GM18909 (cell line): ENCODE results near the gene VRK1.

Experiments used
- ATAC-seq: cut with Tn5 transposase; IDR thresholded peaks from one replicate; pipeline ENCODE4 v1.9.1; 2021; ENCODE audit warnings: mild to moderate bottlenecking; ENCODE audit not compliant: unreplicated experiment, poor library complexity

VRK1 gene

GRCh38 chr14:96817750-96818666 is 20.8 kb downstream of the VRK1 start:
- no peak for ATAC-seq

- ATAC-seq: no peak
These were observed 24.3 kb downstream of the VRK1 start for GRCh38 chr14:96821501-96821900.

GRCh38 chr14:96823652-96824051 is 26.5 kb downstream of the VRK1 start:
- no peak for ATAC-seq

- ATAC-seq: no peak
These were observed 27.1 kb downstream of the VRK1 start for GRCh38 chr14:96824283-96824682.

GRCh38 chr14:96826818-96827217 is 29.6 kb downstream of the VRK1 start:
- ATAC-seq: no peak

DNA sequence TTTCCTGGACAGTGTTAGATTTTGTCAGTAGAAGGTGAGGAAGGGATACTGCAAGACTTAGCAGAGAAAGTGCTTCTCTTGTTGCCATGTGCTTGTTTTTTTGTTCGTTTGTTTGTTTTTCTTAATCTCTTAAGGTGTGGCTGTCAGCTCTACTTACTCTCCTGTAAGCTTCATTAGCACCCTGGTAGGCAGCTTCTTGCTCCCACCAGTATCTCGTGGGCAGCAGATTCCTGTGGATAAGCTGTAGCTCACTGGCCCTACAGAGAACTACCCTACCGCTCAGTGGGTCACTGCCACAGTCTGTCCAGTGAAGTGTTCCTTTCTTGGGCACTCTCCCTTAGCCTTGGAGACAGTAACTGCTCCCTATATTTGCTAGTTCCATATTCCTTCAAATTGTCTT is 30.1 kb downstream of the VRK1 start:
- no peak for ATAC-seq

DNA sequence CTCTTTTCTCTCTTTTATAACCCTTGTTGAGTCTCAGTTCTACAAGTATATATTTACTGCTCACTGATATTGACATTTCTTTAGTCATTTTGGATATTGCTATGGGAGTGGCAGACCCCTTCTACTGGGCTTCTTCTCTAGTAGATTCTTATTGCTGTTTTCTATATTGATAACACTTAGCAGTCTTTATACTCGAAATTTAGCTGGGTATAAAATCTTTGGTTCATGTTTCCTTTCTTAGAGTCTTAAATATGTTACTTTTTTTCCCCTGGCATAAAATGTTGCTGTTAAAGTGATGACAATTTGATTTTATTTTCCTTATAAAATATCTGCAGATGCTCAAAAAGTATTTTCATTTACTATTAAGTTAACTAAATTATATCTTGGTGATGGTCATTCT is 32.6 kb downstream of the VRK1 start:
- ATAC-seq: no peak

- no peak for ATAC-seq
These were observed 33.8 kb downstream of the VRK1 start for GRCh38 chr14:96830946-96831345.

DNA sequence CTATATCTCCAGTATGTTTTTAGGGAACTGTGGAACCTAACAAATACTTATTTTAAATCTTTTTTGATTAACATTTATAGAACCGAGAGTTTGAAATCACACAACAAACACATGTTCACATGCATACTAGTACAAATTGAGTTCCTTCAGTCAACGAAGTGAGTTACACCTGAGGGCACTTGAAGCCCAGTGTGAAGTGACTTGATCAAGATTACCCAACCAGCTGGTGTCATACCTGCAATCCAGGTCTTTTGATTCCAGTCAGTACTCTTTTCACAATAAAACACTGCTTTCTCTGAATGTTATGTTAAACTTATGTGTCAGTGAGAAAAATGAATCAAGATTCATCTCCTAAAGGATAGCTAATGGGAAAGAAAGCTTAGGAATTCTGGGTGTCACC is 35.2 kb downstream of the VRK1 start:
- ATAC-seq: no peak

DNA sequence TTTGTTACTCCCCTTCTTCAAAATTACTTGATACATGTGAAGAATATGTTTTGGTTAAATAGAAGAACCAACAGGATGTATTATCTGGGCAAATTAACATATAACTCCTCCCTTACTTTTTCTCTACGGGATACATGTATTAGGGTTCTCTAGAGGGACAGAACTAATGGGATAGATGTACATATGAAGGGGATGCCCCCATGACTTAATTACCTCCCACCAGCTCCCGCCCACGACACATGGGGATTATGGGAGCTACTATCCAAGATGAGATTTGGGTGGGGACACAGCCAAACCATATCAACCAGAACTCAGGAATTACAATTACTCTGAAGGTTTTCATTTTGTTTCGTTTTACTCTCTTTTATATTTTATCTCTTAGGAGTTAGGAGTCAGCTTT is 41.3 kb downstream of the VRK1 start:
- no peak for ATAC-seq

DNA sequence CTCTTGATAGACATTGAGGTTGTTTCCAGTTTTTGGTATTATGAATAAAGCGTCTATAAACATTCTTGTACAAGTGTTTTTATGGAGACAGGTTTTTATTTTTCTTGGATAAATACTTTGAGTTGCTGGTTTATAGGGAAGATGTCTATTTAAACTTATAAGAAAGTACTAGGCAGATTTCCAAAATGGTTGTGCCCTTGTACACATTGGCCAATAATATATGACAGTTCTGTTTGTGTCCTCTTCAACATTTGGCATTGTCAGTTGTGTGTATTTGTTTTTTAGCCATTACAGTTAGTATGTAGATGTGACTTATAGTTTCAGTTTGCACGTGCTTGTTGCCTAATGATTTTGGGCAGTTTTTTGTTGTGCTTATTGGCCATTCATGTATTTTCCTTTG is 42.1 kb downstream of the VRK1 start:
- no peak for ATAC-seq

DNA sequence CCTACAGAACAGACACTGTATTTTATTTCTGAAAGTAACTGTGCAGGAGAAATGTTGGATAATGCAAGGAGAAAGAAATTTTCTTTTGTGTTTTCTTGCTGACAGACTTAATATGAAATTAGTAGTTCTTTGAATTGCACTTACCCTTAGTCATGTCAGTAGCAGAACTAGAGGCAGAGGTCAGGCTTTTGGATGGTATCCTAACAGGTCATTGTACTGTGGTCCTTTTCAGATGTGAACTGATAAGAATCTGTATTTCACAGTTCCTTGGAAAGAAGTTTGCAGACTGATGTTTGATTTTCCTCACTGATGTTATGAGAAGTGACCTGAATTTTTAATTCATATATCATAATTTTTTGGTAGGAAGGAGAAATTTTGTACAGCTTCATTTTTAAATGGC is 46.0 kb downstream of the VRK1 start:
- no peak for ATAC-seq

DNA sequence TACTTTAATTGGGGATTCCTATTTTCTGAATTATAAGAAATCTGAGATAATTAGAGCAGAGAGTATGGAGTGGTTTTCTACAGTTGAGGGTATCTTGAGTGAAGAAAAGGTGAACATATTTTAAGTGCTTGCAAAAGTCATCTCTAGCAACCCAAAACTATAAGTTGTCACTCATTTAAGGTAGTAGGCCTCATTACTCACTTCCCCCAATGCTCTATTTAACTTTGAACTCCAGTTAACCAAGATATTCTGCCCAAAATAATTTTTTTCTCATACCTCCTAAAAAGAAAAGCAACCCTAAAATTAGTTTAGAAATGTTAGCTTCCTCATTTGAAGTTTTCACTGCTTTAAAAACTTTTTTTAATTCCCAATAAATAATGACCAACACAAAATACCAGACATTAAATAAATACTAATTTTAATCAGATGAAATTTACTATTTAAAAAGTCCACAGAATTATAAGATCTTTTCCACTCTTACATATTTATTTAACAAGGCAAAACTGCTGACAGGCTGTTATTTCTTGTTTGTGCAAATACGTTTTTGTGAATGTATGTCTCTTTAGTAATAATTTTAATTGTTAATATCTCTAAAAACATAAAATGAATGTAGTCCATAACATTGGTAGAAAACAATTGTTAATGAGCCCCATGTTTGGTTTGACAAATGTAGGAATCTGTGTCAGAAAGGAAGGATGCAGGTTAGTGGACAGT is 47.8 kb downstream of the VRK1 start:
- no peak for ATAC-seq

- ATAC-seq: no peak
These were observed 50.3 kb downstream of the VRK1 start for GRCh38 chr14:96847451-96847850.

DNA sequence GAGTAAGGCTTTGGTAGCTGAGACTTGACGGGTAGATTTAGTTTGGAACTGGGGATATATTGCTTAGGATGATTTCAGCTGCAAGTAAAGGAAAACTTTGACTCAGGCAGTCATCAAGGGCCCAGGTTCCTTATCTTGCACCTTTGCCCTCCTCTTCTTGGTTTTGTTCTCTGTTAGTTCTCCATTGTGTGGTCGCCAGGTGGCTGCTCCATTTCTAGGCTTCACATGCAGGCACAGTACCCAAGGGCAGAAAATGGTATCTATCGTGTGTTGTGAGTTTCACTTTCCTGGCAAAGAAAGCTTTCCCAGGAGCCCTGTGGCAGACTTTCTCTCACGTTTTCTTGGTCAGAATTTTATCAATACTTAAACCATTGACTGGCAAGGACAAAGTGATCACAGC is 50.8 kb downstream of the VRK1 start:
- no peak for ATAC-seq

DNA sequence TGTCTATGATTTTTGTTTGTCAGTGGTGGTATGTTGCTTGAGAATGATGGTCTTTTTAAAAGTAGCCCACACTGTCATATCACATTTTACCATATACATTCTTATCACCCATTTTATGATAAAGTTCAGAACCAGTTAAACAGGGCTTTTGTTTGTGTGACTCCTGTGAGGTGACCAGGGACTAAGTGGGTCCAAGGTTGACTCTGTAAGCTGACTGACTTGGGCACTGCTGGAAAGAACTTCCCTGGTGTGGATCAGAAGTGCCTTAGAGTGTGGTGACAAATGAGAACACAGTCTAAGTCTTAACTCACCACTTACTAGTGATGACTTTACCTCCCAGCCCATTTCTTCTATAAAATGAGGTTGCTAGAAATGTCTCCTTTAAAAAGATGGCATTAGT is 52.6 kb downstream of the VRK1 start:
- ATAC-seq: no peak

DNA sequence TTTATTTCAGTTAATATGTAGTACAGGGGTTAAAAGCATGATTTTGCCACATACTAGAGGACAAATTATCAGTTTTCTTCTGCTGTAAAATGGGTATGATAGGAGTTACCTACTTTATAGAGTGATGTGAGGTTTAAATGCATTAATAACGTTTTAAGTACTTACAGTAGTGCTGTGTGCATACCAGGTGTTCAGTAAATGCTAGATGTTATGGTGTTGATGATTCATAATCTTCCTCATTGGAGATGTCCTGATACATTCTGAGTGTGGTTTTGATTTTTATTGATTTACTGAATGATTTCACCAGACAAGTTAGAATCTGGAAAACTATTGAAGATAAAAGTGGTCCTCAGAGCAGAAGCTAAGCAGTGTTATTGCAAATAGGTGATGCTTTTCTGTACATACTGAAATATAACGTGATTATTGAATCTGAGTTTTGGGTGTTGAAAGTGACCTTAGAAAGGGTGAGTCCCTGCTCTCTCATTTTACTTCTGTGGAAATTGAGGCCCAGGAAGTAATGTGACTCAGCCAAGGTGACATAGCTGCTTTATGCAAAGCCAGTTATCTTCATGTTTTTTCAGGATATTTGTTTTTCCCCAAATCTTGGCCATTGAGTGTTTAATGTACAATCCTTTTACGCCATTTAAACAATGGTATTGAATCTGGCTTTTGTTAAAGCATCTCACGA is 54.7 kb downstream of the VRK1 start:
- ATAC-seq: no peak

DNA sequence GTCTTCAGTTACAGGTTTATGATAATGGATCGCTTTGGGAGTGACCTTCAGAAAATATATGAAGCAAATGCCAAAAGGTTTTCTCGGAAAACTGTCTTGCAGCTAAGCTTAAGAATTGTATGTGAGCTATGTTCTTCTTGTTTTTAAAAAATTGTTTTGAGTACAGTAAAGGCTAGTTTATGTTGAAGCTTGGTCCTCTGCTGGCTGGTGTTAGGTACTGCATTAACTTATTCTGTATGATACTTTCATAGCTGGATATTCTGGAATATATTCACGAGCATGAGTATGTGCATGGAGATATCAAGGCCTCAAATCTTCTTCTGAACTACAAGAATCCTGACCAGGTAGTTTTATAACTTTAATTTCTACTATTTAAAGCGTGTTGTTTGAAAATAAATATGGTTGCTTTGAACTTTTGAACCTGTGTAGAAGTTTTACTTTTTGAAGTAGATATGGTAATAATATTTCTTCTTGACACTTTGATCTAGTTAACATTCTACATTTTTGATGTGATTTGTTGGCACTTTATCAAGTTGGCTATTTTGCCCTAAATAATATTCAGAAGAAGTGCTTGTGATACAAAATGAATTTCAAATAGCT is 55.7 kb downstream of the VRK1 start:
- ATAC-seq: no peak

GRCh38 chr14:96858643-96859042 is 61.5 kb downstream of the VRK1 start:
- ATAC-seq: no peak

- no peak for ATAC-seq
These were observed 64.6 kb downstream of the VRK1 start for GRCh38 chr14:96861568-96862310.
